H1 (cell line): ENCODE measurements around the gene RILPL2. TPM values are rescaled to one million over a fixed set of nuclear protein-coding genes. Genes with fewer than 3 reads are reported as not detected.

Experiments used
- CTCF ChIA-PET: fragments of 300-600 bp; sonication (Branson Sonifier 250); formaldehyde crosslinking; loops from one replicate; lab custom pipeline; 2021; ENCODE audit not compliant: partially characterized antibody; lab: Charles Lee
- POLR2A ChIA-PET: fragments of 300-600 bp; sonication (Branson Sonifier 250); formaldehyde crosslinking; loops from one replicate; lab custom pipeline; 2021; ENCODE audit warnings: inconsistent platforms; ENCODE audit not compliant: partially characterized antibody; lab: Charles Lee
- DNase-seq, 2 experiments: peaks; one replicate each; pipeline versions ENCODE4 v3.0.0 to v3.0.0-alpha.2; 2010 to 2022; ENCODE audit warnings: low spot score in 2 of 2, low read depth in 1 of 2, mixed read lengths in 1 of 2
- FAIRE-seq: peaks from 2 replicates; lab custom pipeline; 2011; peaks lifted over from hg19 to GRCh38; lab: Jason Lieb, UNC
- H2AFZ ChIP-seq: 2 replicates; pipeline ENCODE4 v1.8.1; 2012; ENCODE audit warnings: low read length, inconsistent platforms
- H2AK5ac ChIP-seq: 2 replicates; pipeline ENCODE4 v1.6.1; 2013; ENCODE audit warnings: low read depth, low read length
- H2BK120ac ChIP-seq: replicated peaks from 2 replicates; pipeline ENCODE3; 2013; ENCODE audit warnings: low read depth, low read length, inconsistent platforms
- H2BK12ac ChIP-seq: 2 replicates; pipeline ENCODE4 v1.6.1; 2013; ENCODE audit warnings: low read depth, low read length
- H2BK15ac ChIP-seq: 2 replicates; pipeline ENCODE4 v1.6.1; 2013; ENCODE audit warnings: low read length
- H2BK20ac ChIP-seq: 2 replicates; pipeline ENCODE4 v1.6.1; 2013; ENCODE audit warnings: low read length
- H2BK5ac ChIP-seq: 2 replicates; pipeline ENCODE4 v1.6.1; 2013; ENCODE audit warnings: low read depth, low read length
- H3K14ac ChIP-seq: 2 replicates; pipeline ENCODE4 v1.6.1; 2013; ENCODE audit warnings: inconsistent platforms; ENCODE audit not compliant: insufficient read length
- H3K18ac ChIP-seq: 2 replicates; pipeline ENCODE4 v1.6.1; 2013; ENCODE audit warnings: low read length; ENCODE audit errors: extremely low read depth
- H3K23ac ChIP-seq: 2 replicates; pipeline ENCODE4 v1.6.1; 2013; ENCODE audit warnings: inconsistent platforms; ENCODE audit not compliant: insufficient read length
- H3K23me2 ChIP-seq: 2 replicates; pipeline ENCODE4 v1.6.1; 2013; ENCODE audit warnings: low read depth, low read length
- H3K27ac ChIP-seq: 2 replicates; pipeline ENCODE4 v1.6.1; 2011; ENCODE audit warnings: low read depth, low read length, inconsistent platforms
- H3K27me3 ChIP-seq, 4 experiments: replicated peaks in 1 of 4; 1 replicate in 1 of 4; 2 replicates in 3 of 4; pipeline versions ENCODE4 v1.6.1 to v1.8.1; 2011 to 2013; ENCODE audit warnings: low read length in 3 of 4, mild to moderate bottlenecking in 3 of 4, inconsistent platforms in 2 of 4, mixed read lengths in 2 of 4, moderate library complexity in 1 of 4; ENCODE audit not compliant: control insufficient read depth in 3 of 4, insufficient read depth in 3 of 4; ENCODE audit errors: extremely low read depth in 1 of 4
- H3K36me3 ChIP-seq, 4 experiments: 2 replicates each; pipeline versions ENCODE4 v1.6.1 to v1.8.1; 2011 to 2013; ENCODE audit warnings: mild to moderate bottlenecking in 4 of 4, low read length in 3 of 4, moderate library complexity in 2 of 4, control low read depth in 1 of 4, inconsistent platforms in 1 of 4; ENCODE audit not compliant: insufficient read depth in 4 of 4, control insufficient read depth in 2 of 4
- H3K4ac ChIP-seq: replicated peaks from 2 replicates; pipeline ENCODE3; 2013; ENCODE audit warnings: low read length, low read depth, mixed read lengths, inconsistent platforms; ENCODE audit not compliant: insufficient read length
- H3K4me1 ChIP-seq, 4 experiments: replicated peaks in 1 of 4; 1 replicate in 1 of 4; 2 replicates in 3 of 4; pipeline versions ENCODE4 v1.6.1 to v1.8.1; 2011 to 2013; ENCODE audit warnings: low read length in 3 of 4, inconsistent platforms in 2 of 4, mixed read lengths in 1 of 4; ENCODE audit not compliant: insufficient read depth in 4 of 4, control insufficient read depth in 3 of 4
- H3K4me2 ChIP-seq, 2 experiments: 2 replicates each; pipeline versions ENCODE4 v1.6.1 to v1.8.1; 2011 to 2013; ENCODE audit warnings: low read depth in 2 of 2, low read length in 2 of 2, control low read depth in 1 of 2, inconsistent platforms in 1 of 2, mild to moderate bottlenecking in 1 of 2; ENCODE audit not compliant: insufficient read depth in 1 of 2
- H3K4me3 ChIP-seq, 4 experiments: fragments of 200-600, 300-600 bp in 1 of 4; sonication (generic), shearing (Covaris generic), sonication (Bioruptor Twin) in 1 of 4; 2 replicates each; pipeline versions ENCODE4 v1.5.1 to v1.8.1; 2011 to 2016; ENCODE audit warnings: low read length in 4 of 4, low read depth in 3 of 4, control low read depth in 2 of 4, inconsistent platforms in 2 of 4, mild to moderate bottlenecking in 2 of 4, mixed read lengths in 1 of 4, moderate library complexity in 1 of 4; ENCODE audit not compliant: insufficient read depth in 2 of 4; ENCODE audit errors: extremely low read depth in 1 of 4
- H3K56ac ChIP-seq: replicated peaks from 2 replicates; pipeline ENCODE3; 2013; ENCODE audit warnings: low read depth, mild to moderate bottlenecking, mixed read lengths, low read length, inconsistent platforms; ENCODE audit not compliant: insufficient read length
- H3K79me1 ChIP-seq: 2 replicates; pipeline ENCODE4 v1.6.1; 2013; ENCODE audit warnings: low read depth, low read length, control low read depth
- H3K79me2 ChIP-seq, 2 experiments: 2 replicates each; pipeline versions ENCODE4 v1.6.1 to v1.8.1; 2012 to 2013; ENCODE audit warnings: low read length in 2 of 2, mild to moderate bottlenecking in 2 of 2, inconsistent platforms in 1 of 2; ENCODE audit not compliant: insufficient read depth in 2 of 2, control insufficient read depth in 1 of 2
- H3K9ac ChIP-seq, 4 experiments: replicated peaks in 1 of 4; 1 replicate in 1 of 4; 2 replicates in 3 of 4; pipeline versions ENCODE4 v1.6.1 to v1.8.1; 2011 to 2013; ENCODE audit warnings: low read depth in 3 of 4, low read length in 3 of 4, control low read depth in 2 of 4, mild to moderate bottlenecking in 2 of 4, moderate library complexity in 2 of 4, inconsistent platforms in 1 of 4; ENCODE audit errors: extremely low read depth in 1 of 4
- H3K9me3 ChIP-seq, 2 experiments: 2 replicates each; pipeline versions ENCODE4 v1.6.1 to v1.8.1; 2012 to 2013; ENCODE audit warnings: mild to moderate bottlenecking in 2 of 2, moderate library complexity in 2 of 2, control low read depth in 1 of 2, inconsistent platforms in 1 of 2, low read depth in 1 of 2, low read length in 1 of 2, mixed read lengths in 1 of 2; ENCODE audit not compliant: insufficient read depth in 2 of 2
- H4K20me1 ChIP-seq, 2 experiments: replicated peaks in 1 of 2; 2 replicates each; pipeline versions ENCODE3 to v1.8.1; 2011 to 2013; ENCODE audit warnings: inconsistent platforms in 2 of 2, low read length in 2 of 2, mild to moderate bottlenecking in 1 of 2; ENCODE audit not compliant: insufficient read depth in 2 of 2, control insufficient read depth in 1 of 2
- H4K5ac ChIP-seq: 2 replicates; pipeline ENCODE4 v1.6.1; 2013; ENCODE audit warnings: low read length, low read depth, mixed read lengths, inconsistent platforms; ENCODE audit not compliant: insufficient read length
- H4K8ac ChIP-seq: 2 replicates; pipeline ENCODE4 v1.8.0; 2013; ENCODE audit warnings: mild to moderate bottlenecking, moderate library complexity, low read length, inconsistent platforms; ENCODE audit not compliant: insufficient read depth; ENCODE audit errors: extremely low read depth
- H4K91ac ChIP-seq: replicated peaks from 2 replicates; pipeline ENCODE3; 2013; ENCODE audit warnings: low read length, mixed read lengths, inconsistent platforms; ENCODE audit not compliant: insufficient read length
- MAFK ChIP-seq: IDR thresholded peaks from 2 replicates; pipeline ENCODE4 v1.6.1; 2012; ENCODE audit warnings: low read depth, mild to moderate bottlenecking, improper control_type of control experiment, low read length
- WGBS, 2 experiments: shearing (Covaris generic) in 1 of 2; methylation state at CpG; one replicate each; pipeline versions ENCODE4 v1.1.6 to v1.1.7; 2013 to 2015; ENCODE audit warnings: low lambda C conversion rate in 2 of 2, mixed read lengths in 2 of 2, inconsistent platforms in 1 of 2, low coverage in 1 of 2, missing lambda C conversion rate in 1 of 2; ENCODE audit not compliant: insufficient replicate concordance in 2 of 2, insufficient coverage in 1 of 2, insufficient read length in 1 of 2; ENCODE audit errors: extremely low coverage in 1 of 2, missing lambda C conversion rate in 1 of 2; 5-methylcytosine and 5-hydroxymethylcytosine counted together
- polyA plus RNA-seq, 7 experiments: library from polyadenylated mRNA; depleted of rRNA in 3 of 7; stranded (reverse) in 5 of 7; unstranded in 2 of 7; fragments of >200 nt in 5 of 7; fragments of 200-250 nt in 2 of 7; gene quantifications; 1 replicate in 5 of 7; 2 replicates in 1 of 7; 4 replicates in 1 of 7; pipeline versions ENCODE4 v1.2.1 to v1.2.3, GENCODE V29; 2011 to 2013; ENCODE audit warnings: missing spikeins in 2 of 7, mixed read lengths in 2 of 7
- total RNA-seq: library from RNA; stranded (reverse); fragmentation: NEBNext Ultra II Directional; extraction: Animal tissue kit (Norgen Biotek cat#: 25700); gene quantifications from 2 replicates; pipeline ENCODE4 v1.2.1, GENCODE V29; 2021

Gene RILPL2
- total and polyA plus RNA-seq, 2 of the 8 experiments (the other 6 are each of a cell fraction or from before 2014, with no cell fraction given): 0.77 to 1.4 TPM

DNA sequence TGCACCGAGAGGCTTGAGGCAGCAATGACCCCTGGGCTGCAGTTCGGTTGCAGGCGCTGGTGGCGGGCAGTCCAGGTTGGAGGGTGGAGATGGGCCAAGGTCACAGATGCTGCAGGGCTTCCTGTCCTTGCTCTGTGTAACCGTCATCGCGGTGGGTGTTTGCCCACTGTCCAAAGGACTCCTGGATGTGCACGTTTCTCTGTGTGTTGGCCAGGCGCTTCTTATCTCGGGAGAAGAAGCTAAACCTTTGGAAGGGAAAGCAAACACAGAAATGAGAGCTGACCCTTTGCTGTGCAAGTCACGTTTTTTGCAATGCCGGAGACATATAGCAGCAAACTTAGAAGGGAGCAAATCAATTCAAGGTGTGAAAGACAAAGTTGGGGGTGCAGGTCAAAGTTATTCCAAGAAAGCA is 36.0 kb upstream of the RILPL2 start:
- no peak overlapping the region for H3K23ac ChIP-seq
- WGBS, 2 experiments: 91% methylated on average over 12 of the region's 12 CpGs; no CpG with 5 or more reads in 1 of the 2 experiments
- no peak overlapping the region for H3K9ac ChIP-seq
- H4K91ac ChIP-seq: no peak overlapping the region
- no peaks in the 10 kb centered on the region for H3K23me2 ChIP-seq
- ChIA-PET POLR2A (interaction anchor here (1.0 kb wide), 1 partner anchor 13 kb away, joined by 3 read pairs; no protein-coding TSS in a partner anchor), CTCF (interaction anchor here (2.0 kb wide), 1 partner anchor 146 kb away, joined by 4 read pairs; no protein-coding TSS in a partner anchor)
- no peaks in the 10 kb centered on the region for H3K9me3 ChIP-seq
- peaks cover 0 to 2% of the 10 kb centered on the region in 2 experiments for H4K20me1 ChIP-seq
- no peak overlapping the region for H2BK12ac ChIP-seq
- no peak overlapping the region for H2AFZ ChIP-seq
- no peak overlapping the region for H4K5ac ChIP-seq
- H2BK15ac ChIP-seq: no peak overlapping the region
- H3K36me3 ChIP-seq: peaks cover 0 to 15% (median 1%) of the 10 kb centered on the region in 4 experiments; a peak in 4 of 8 replicates
- no peak overlapping the region for H2AK5ac ChIP-seq
- H2BK120ac ChIP-seq: no peak overlapping the region
- H2BK5ac ChIP-seq: no peak overlapping the region
- H3K27me3 ChIP-seq: no peaks in the 10 kb centered on the region
- no peak overlapping the region for H3K4ac ChIP-seq
- H4K8ac ChIP-seq: no peak overlapping the region
- H3K79me2 ChIP-seq: no peaks in the 10 kb centered on the region
- TF ChIP-seq MAFK: no peak
- no peak overlapping the region for H3K4me2 ChIP-seq
- no peak overlapping the region for H3K27ac ChIP-seq
- no peak overlapping the region for H3K56ac ChIP-seq
- no peaks in the 10 kb centered on the region for H3K79me1 ChIP-seq
- no peak overlapping the region for H3K14ac ChIP-seq
- H3K18ac ChIP-seq: no peak overlapping the region
- FAIRE-seq (no peak), DNase-seq (no peak)
- no peaks in the 10 kb centered on the region for H3K4me1 ChIP-seq
- no peak overlapping the region for H2BK20ac ChIP-seq
- no peak overlapping the region for H3K4me3 ChIP-seq
